LHCN-M2 (cell line): ENCODE data around the gene DHRS13. TPM values are rescaled to one million over a fixed set of nuclear protein-coding genes. Genes with fewer than 3 reads are reported as not detected.
"Not testable (repeated sequence)": the region's sequence is repeated elsewhere in the genome, so short reads cannot be mapped to it uniquely, and the experiment has no call there.

Experiments used
- DNase-seq: peaks from one replicate; pipeline ENCODE4 v3.0.0-alpha.2; 2012; ENCODE audit warnings: low read depth
- total RNA-seq: library from RNA; depleted of rRNA; stranded (reverse); fragments of >200 nt; gene quantifications from 2 replicates; pipeline ENCODE4 v1.2.3, GENCODE V29; 2014; rRNA removed

Gene DHRS13
- total RNA-seq, 1 experiment from 2014 or later, result 4.6 TPM

GRCh38 chr17:28861393-28862203 lies 41.3 kb downstream of the DHRS13 start:
- DNase-seq, result no peak

- no peak for DNase-seq
Measured at GRCh38 chr17:28860363-28860808, 42.5 kb downstream of the DHRS13 start.

GRCh38 chr17:28858801-28859355 lies 44.0 kb downstream of the DHRS13 start:
- no peak for DNase-seq

- no peak for DNase-seq
Measured at GRCh38 chr17:28857905-28858800, 44.7 kb downstream of the DHRS13 start.

GRCh38 chr17:28856028-28856574 lies 46.8 kb downstream of the DHRS13 start:
- DNase-seq, result no peak

- DNase-seq, result no peak
Measured at GRCh38 chr17:28855336-28855679, 47.6 kb downstream of the DHRS13 start.

- peak; percentile 83 for DNase-seq
Measured at GRCh38 chr17:28854457-28855335, 48.2 kb downstream of the DHRS13 start, which contains the start of gene ERAL1. TSS of gene ERAL1 (plus strand) at chr17:28855016. CDS start at chr17:28855035, 19 bp downstream.

- DNase-seq, result no peak
Measured at GRCh38 chr17:28853295-28853694, 49.6 kb downstream of the DHRS13 start.

GRCh38 chr17:28849281-28849680 lies 53.6 kb downstream of the DHRS13 start:
- peak; percentile 17 for DNase-seq

GRCh38 chr17:28848667-28849066 lies 54.2 kb downstream of the DHRS13 start:
- not testable (repeated sequence) for DNase-seq

Other genes starting within 250 kb of the DHRS13 start
- gene SDF2, start 241.2 kb downstream of the DHRS13 start, total RNA-seq, result 47.5 and 47.6 TPM in 2 replicates
- 31.8 and 39.8 TPM in 2 replicates for gene SUPT6H, start 240.9 kb downstream of the DHRS13 start, total RNA-seq
- 1.2 and 2.4 TPM in 2 replicates for gene PROCA1, start 191.2 kb downstream of the DHRS13 start, total RNA-seq
- gene RAB34, start 185.2 kb downstream of the DHRS13 start, total RNA-seq, result 396 and 449 TPM in 2 replicates
- gene RPL23A, start 183.1 kb downstream of the DHRS13 start, total RNA-seq, result 312 and 418 TPM in 2 replicates
- 9.2 and 9.9 TPM in 2 replicates for gene TLCD1, start 176.8 kb downstream of the DHRS13 start, total RNA-seq
- 2.2 and 3.4 TPM in 2 replicates for gene NEK8, start 174.3 kb downstream of the DHRS13 start, total RNA-seq
- gene TRAF4, start 159.1 kb downstream of the DHRS13 start, total RNA-seq, result 37.4 and 57.5 TPM in 2 replicates
- 16.2 and 18.0 TPM in 2 replicates for gene FAM222B, start 60.3 kb downstream of the DHRS13 start, total RNA-seq
- 41.3 and 49.2 TPM in 2 replicates for gene ERAL1, start 48.1 kb downstream of the DHRS13 start, total RNA-seq
- gene FLOT2, start 5.3 kb downstream of the DHRS13 start, total RNA-seq, result 23.7 and 31.6 TPM in 2 replicates
- gene PHF12, start 48.4 kb upstream of the DHRS13 start, total RNA-seq, result 28.2 and 29.0 TPM in 2 replicates
- not detected in 2 replicates for gene SEZ6, start 103.0 kb upstream of the DHRS13 start, total RNA-seq
- 0.38 and 1.7 TPM in 2 replicates for gene PIPOX, start 140.1 kb upstream of the DHRS13 start, total RNA-seq